ENCODE data around the gene CHST15. TPM values are rescaled to one million over a fixed set of nuclear protein-coding genes. Genes with fewer than 3 reads are reported as not detected.

CHST15 gene
- total and polyA plus RNA-seq, 11 donors, result 0.88 to 27.1 (median 4.1) TPM

GRCh38 chr10:124079864-124080263, 13.5 kb downstream of the CHST15 start:
- Histone ChIP-seq H3K4me1 (peaks cover 0 to 35% (median 7%) of the 10 kb centered on the region in 12 donors), H3K27me3 (no peaks in the 10 kb centered on the region), H3K9me3 (no peaks in the 10 kb centered on the region), H3K27ac (peak overlapping the region in 1 of 12 donors; percentile 23), H3K4me3 (no peak overlapping the region), H3K36me3 (no peaks in the 10 kb centered on the region)
- no peak for ATAC-seq
- DNase-seq, result no peak
- intact Hi-C loops (cut with DNase I), result no loop called here
- TF ChIP-seq CTCF (IDR thresholded peaks at IDR 0.05), result no peak
- no peak for TF ChIP-seq POLR2A (IDR thresholded peaks at IDR 0.05)
- WGBS, 4 donors, result 70 to 83% (median 82%) methylated on average over 9 of the region's 9 CpGs

GRCh38 chr10:124078714-124079113, 14.7 kb downstream of the CHST15 start:
- TF ChIP-seq POLR2A (IDR thresholded peaks at IDR 0.05), result no peak
- no peak for TF ChIP-seq CTCF (IDR thresholded peaks at IDR 0.05)
- no peaks in the 10 kb centered on the region for H3K27me3 ChIP-seq
- H3K36me3 ChIP-seq, result no peaks in the 10 kb centered on the region
- H3K9me3 ChIP-seq, result no peaks in the 10 kb centered on the region
- intact Hi-C loops (cut with DNase I), result no loop called here
- ATAC-seq (no peak), DNase-seq (no peak)
- H3K4me1 ChIP-seq, result peaks cover 0 to 35% (median 7%) of the 10 kb centered on the region in 12 donors
- peak overlapping the region in 1 of 12 donors; percentile 23 for H3K27ac ChIP-seq
- H3K4me3 ChIP-seq, result no peak overlapping the region

- H3K27me3 ChIP-seq, result no peaks in the 10 kb centered on the region
- H3K36me3 ChIP-seq, result no peaks in the 10 kb centered on the region
- no peak overlapping the region for H3K4me3 ChIP-seq
- WGBS, 4 donors, result 69 to 91% (median 89%) methylated on average over 4 of the region's 4 CpGs
- peaks cover 0 to 35% (median 7%) of the 10 kb centered on the region in 12 donors for H3K4me1 ChIP-seq
- peak overlapping the region in 1 of 12 donors; percentile 32 for H3K27ac ChIP-seq
- DNase-seq, result no peak
- intact Hi-C loops (cut with DNase I), result no loop called here
- ATAC-seq, result no peak
- no peaks in the 10 kb centered on the region for H3K9me3 ChIP-seq
- TF ChIP-seq POLR2A (IDR thresholded peaks at IDR 0.05) (no peak), CTCF (IDR thresholded peaks at IDR 0.05) (no peak)
Observed at GRCh38 chr10:124078028-124078427, 15.4 kb downstream of the CHST15 start.

GRCh38 chr10:124077208-124077993, 16.0 kb downstream of the CHST15 start:
- Histone ChIP-seq H3K27me3 (no peaks in the 10 kb centered on the region), H3K27ac (peak overlapping the region in 1 of 12 donors; percentile 32), H3K36me3 (no peaks in the 10 kb centered on the region), H3K4me1 (peaks cover 0 to 35% (median 7%) of the 10 kb centered on the region in 12 donors), H3K9me3 (no peaks in the 10 kb centered on the region), H3K4me3 (no peak overlapping the region)
- ATAC-seq (no peak), DNase-seq (no peak)
- no peak for TF ChIP-seq POLR2A (IDR thresholded peaks at IDR 0.05)
- no peak for TF ChIP-seq CTCF (IDR thresholded peaks at IDR 0.05)
- intact Hi-C loops (cut with DNase I), result no loop called here
- WGBS, 4 donors, result 88 to 96% (median 92%) methylated on average over 12 of the region's 12 CpGs
